OCI-M2 (cell line): Measurements from ENCODE around the gene STRA6.

Source experiments
- DNase-seq: peaks from one replicate; lab custom pipeline; 2025; ENCODE audit not compliant: unreplicated experiment; lab: John Stamatoyannopoulos, UW

The STRA6 gene

GRCh38 chr15:74227968-74228722, 25.6 kb upstream of the STRA6 start:
- no peak for DNase-seq

GRCh38 chr15:74226761-74227540, 24.4 kb upstream of the STRA6 start:
- DNase-seq, result no peak

GRCh38 chr15:74225928-74226327, 23.3 kb upstream of the STRA6 start:
- no peak for DNase-seq

- no peak for DNase-seq
These were observed 19.9 kb upstream of the STRA6 start for GRCh38 chr15:74222240-74223119.

- DNase-seq, result no peak
These were observed 19.0 kb upstream of the STRA6 start for GRCh38 chr15:74221399-74222239.

- DNase-seq, result no peak
These were observed 18.1 kb upstream of the STRA6 start for GRCh38 chr15:74220475-74221248.

GRCh38 chr15:74217907-74218885, 15.6 kb upstream of the STRA6 start:
- no peak for DNase-seq

GRCh38 chr15:74216949-74217348, 14.4 kb upstream of the STRA6 start:
- no peak for DNase-seq

GRCh38 chr15:74215958-74216357, 13.4 kb upstream of the STRA6 start:
- DNase-seq, result no peak

- no peak for DNase-seq
These were observed 11.9 kb upstream of the STRA6 start for GRCh38 chr15:74214324-74215021.

GRCh38 chr15:74213858-74214284, 11.3 kb upstream of the STRA6 start:
- DNase-seq, result no peak

GRCh38 chr15:74212494-74212893, 9.9 kb upstream of the STRA6 start:
- no peak for DNase-seq

- DNase-seq, result no peak
These were observed 9.1 kb upstream of the STRA6 start for GRCh38 chr15:74211656-74212055.

GRCh38 chr15:74210729-74211128, 8.1 kb upstream of the STRA6 start:
- no peak for DNase-seq

- no peak for DNase-seq
These were observed 7.5 kb upstream of the STRA6 start for GRCh38 chr15:74209997-74210671.

- DNase-seq, result no peak
These were observed 7.0 kb upstream of the STRA6 start for GRCh38 chr15:74209560-74209958.

- DNase-seq, result no peak
These were observed 6.4 kb upstream of the STRA6 start for GRCh38 chr15:74208901-74209559.
